ENCODE data around the gene MCF2. TPM values are rescaled to one million over a fixed set of nuclear protein-coding genes. Genes with fewer than 3 reads are reported as not detected.

Gene MCF2
- polyA plus RNA-seq, 1 donor from 2014 or later: 16.0 TPM

DNA sequence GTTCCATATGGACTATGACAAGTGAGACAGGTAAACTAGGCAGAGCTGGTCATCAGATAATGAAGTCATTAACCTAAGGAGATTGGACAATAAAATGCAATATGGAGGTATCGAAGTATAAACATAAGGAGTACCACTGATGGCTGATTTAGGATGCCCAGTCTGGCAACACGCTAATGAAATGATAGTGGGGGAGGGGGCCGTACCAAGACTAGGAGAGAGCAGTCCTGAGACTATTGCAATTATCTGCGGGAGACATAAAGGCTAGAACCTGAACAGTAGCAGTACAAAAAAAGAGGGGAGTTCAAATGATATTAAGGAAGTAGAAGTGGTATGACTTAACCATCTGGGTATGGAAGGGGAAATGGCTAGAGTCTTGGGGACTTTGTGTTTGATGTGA, 175.1 kb downstream of the MCF2 start:
- no peaks in the 10 kb centered on the region for H3K27me3 ChIP-seq (ENCODE audit: insufficient read depth, low read depth, low read length)
- H3F3A ChIP-seq (ENCODE audit: insufficient read depth, low read length, poor library complexity, severe bottlenecking): no peaks in the 10 kb centered on the region
- H3K36me3 ChIP-seq (ENCODE audit: insufficient read depth, low read length): no peaks in the 10 kb centered on the region
- H4K20me1 ChIP-seq (ENCODE audit: insufficient read depth): no peaks in the 10 kb centered on the region
- H3K4me2 ChIP-seq (ENCODE audit: low read length): no peak overlapping the region
- no peak overlapping the region for H3K4me3 ChIP-seq (ENCODE audit: low read length)
- H3K27ac ChIP-seq (ENCODE audit: low read length): no peak overlapping the region
- TF ChIP-seq REST (IDR thresholded peaks at IDR 0.05; ENCODE audit: borderline replicate concordance) (no peak), POLR2AphosphoS5 (IDR thresholded peaks at IDR 0.05) (no peak), TAF1 (IDR thresholded peaks at IDR 0.05; ENCODE audit: low read depth) (no peak)
- no peaks in the 10 kb centered on the region for H3K9me3 ChIP-seq (ENCODE audit: low read length)
- no peak overlapping the region for H2AFZ ChIP-seq (ENCODE audit: low read depth, low read length)
- H3K79me2 ChIP-seq (replicated peaks; ENCODE audit: insufficient read depth, low read length): no peaks in the 10 kb centered on the region
- H3K9ac ChIP-seq (ENCODE audit: low read length): no peak overlapping the region
- H3K9me2 ChIP-seq (ENCODE audit: insufficient read depth, low read length): no peaks in the 10 kb centered on the region

Small RNA genes lying within 50 kb of the gene (small RNA-seq; reads per million reads assigned to genes)
- 0 reads per million in 3 experiments for gene RF01210

Other genes starting within 250 kb of the MCF2 start
- not detected in 2 replicates for gene F9, start 177.4 kb downstream of the MCF2 start, polyA plus RNA-seq
- 108 and 111 TPM in 2 replicates for gene ATP11C, start 224.9 kb upstream of the MCF2 start, polyA plus RNA-seq